HepG2 (cell line): ENCODE results near the gene SLC2A14. TPM values are rescaled to one million over a fixed set of nuclear protein-coding genes. Genes with fewer than 3 reads are reported as not detected.
"Not testable (repeated sequence)": the region's sequence is repeated elsewhere in the genome, so short reads cannot be mapped to it uniquely, and the experiment has no call there.

Source experiments
- ATAC-seq: fragments of 200-7000 bp; cut with Tn5 transposase; 3 replicates; pipeline ENCODE4 v1.9.1; 2020; ENCODE audit warnings: mild to moderate bottlenecking, moderate library complexity
- BruUV-seq: library from RNA; stranded (reverse); fragments of 400-500 nt; replicated peaks from 2 replicates; lab custom pipeline; 2021; lab: Mats Ljungman, UMichigan
- CTCF ChIA-PET: fragments of 300-600 bp; formaldehyde crosslinking; extraction: SDS; loops from one replicate; lab custom pipeline; 2021; ENCODE audit warnings: low total read pairs, inconsistent platforms, low intra/inter-chr PET ratio; lab: Yijun Ruan, JAX
- POLR2A ChIA-PET: fragments of 350-600 bp; sonication (Branson Sonifier 250); formaldehyde crosslinking; loops from one replicate; lab custom pipeline; 2020; ENCODE audit warnings: antibody characterized with exemption, inconsistent platforms; lab: Yijun Ruan, JAX
- DNase-seq: peaks from one replicate; pipeline ENCODE4 v3.0.0-alpha.2; 2015; ENCODE audit warnings: low spot score
- FAIRE-seq: peaks from 3 replicates; lab custom pipeline; 2011; peaks lifted over from hg19 to GRCh38; lab: Jason Lieb, UNC
- H2AFZ ChIP-seq: one replicate; pipeline ENCODE4 v1.6.1; 2011; ENCODE audit warnings: low read length, inconsistent platforms
- H3K27ac ChIP-seq: fragments of 300-600 bp; 3 replicates; pipeline ENCODE4 v1.8.0; 2011; ENCODE audit warnings: mixed run types, mild to moderate bottlenecking, mixed read lengths, low read length, inconsistent platforms; ENCODE audit not compliant: insufficient read depth; ENCODE audit errors: extremely low read length
- H3K27me3 ChIP-seq, 2 experiments: fragments of 200-600 bp in 1 of 2; 2 replicates in 1 of 2; 3 replicates in 1 of 2; pipeline versions ENCODE4 v1.6.0 to v1.8.0; 2011; ENCODE audit warnings: low read length in 2 of 2, mild to moderate bottlenecking in 2 of 2, moderate library complexity in 2 of 2, inconsistent platforms in 1 of 2; ENCODE audit not compliant: insufficient read depth in 2 of 2, control insufficient read depth in 1 of 2
- H3K36me3 ChIP-seq, 2 experiments: fragments of 200-600 bp in 1 of 2; replicated peaks in 1 of 2; 2 replicates in 1 of 2; 3 replicates in 1 of 2; pipeline versions ENCODE4 v1.5.1 to v1.8.0; 2011; ENCODE audit warnings: low read length in 2 of 2, inconsistent platforms in 1 of 2; ENCODE audit not compliant: insufficient read depth in 2 of 2, control insufficient read depth in 1 of 2
- H3K4me1 ChIP-seq: 2 replicates; pipeline ENCODE4 v1.5.1; 2012; ENCODE audit warnings: low read length, inconsistent platforms; ENCODE audit not compliant: insufficient read depth
- H3K4me2 ChIP-seq: 2 replicates; pipeline ENCODE4 v1.6.0; 2011; ENCODE audit warnings: low read depth, low read length, inconsistent platforms
- H3K4me3 ChIP-seq, 3 experiments: fragments of 200-600 bp in 1 of 3; sonication (generic), shearing (Covaris generic) in 1 of 3; replicated peaks in 1 of 3; 2 replicates each; pipeline ENCODE4 v1.5.1; 2011 to 2016; ENCODE audit warnings: low read length in 3 of 3, inconsistent platforms in 2 of 3, low read depth in 2 of 3, mild to moderate bottlenecking in 2 of 3, control low read depth in 1 of 3, mixed read lengths in 1 of 3; ENCODE audit not compliant: insufficient read depth in 1 of 3
- H3K79me2 ChIP-seq: one replicate; pipeline ENCODE4 v1.6.1; 2011; ENCODE audit warnings: low read length, inconsistent platforms; ENCODE audit not compliant: insufficient read depth
- H3K9ac ChIP-seq: 2 replicates; pipeline ENCODE4 v1.6.0; 2011; ENCODE audit warnings: mild to moderate bottlenecking, low read depth, low read length, inconsistent platforms; ENCODE audit not compliant: insufficient read depth
- H3K9me3 ChIP-seq: 2 replicates; pipeline ENCODE4 v1.5.1; 2012; ENCODE audit warnings: mild to moderate bottlenecking, low read length
- H4K20me1 ChIP-seq: 2 replicates; pipeline ENCODE4 v1.6.0; 2011; ENCODE audit warnings: inconsistent platforms, mild to moderate bottlenecking, low read length, moderate library complexity; ENCODE audit not compliant: insufficient read depth
- ARNTL ChIP-seq: sonication (generic); formaldehyde crosslinking; IDR thresholded peaks from 2 replicates; pipeline ENCODE4 v1.4.0; 2020; ENCODE audit warnings: mild to moderate bottlenecking, missing genetic modification reagents
- BCL6 ChIP-seq: IDR thresholded peaks from 2 replicates; pipeline ENCODE4 v1.6.1; 2016; ENCODE audit warnings: missing genetic modification reagents, missing compliant biosample characterization
- DPF2 ChIP-seq: sonication (generic); formaldehyde crosslinking; IDR thresholded peaks from 2 replicates; pipeline ENCODE4 v1.4.0; 2020; ENCODE audit warnings: mild to moderate bottlenecking, low read depth, missing genetic modification reagents, borderline replicate concordance
- HMG20B ChIP-seq: conservative IDR thresholded peaks from 2 replicates; pipeline ENCODE4 v1.6.1; 2016; ENCODE audit warnings: missing genetic modification reagents, missing compliant biosample characterization
- HOXD1 ChIP-seq: sonication (generic); formaldehyde crosslinking; IDR thresholded peaks from 2 replicates; pipeline ENCODE4 v1.5.0; 2020; ENCODE audit warnings: missing genetic modification reagents
- MAFK ChIP-seq, 2 experiments: IDR thresholded peaks in 1 of 2; conservative IDR thresholded peaks in 1 of 2; 2 replicates each; pipeline ENCODE4 v1.6.1; 2011; ENCODE audit warnings: improper control_type of control experiment in 2 of 2, low read length in 2 of 2
- ZBTB34 ChIP-seq: sonication (generic); formaldehyde crosslinking; IDR thresholded peaks from 2 replicates; pipeline ENCODE4 v1.8.0; 2022; ENCODE audit warnings: mild to moderate bottlenecking, missing genetic modification reagents
- ZNF232 ChIP-seq: sonication (generic); formaldehyde crosslinking; IDR thresholded peaks from 2 replicates; pipeline ENCODE4 v1.4.0; 2020; ENCODE audit warnings: missing genetic modification reagents, borderline replicate concordance
- WGBS: methylation state at CpG from one replicate; pipeline ENCODE4 v1.1.6; 2017; ENCODE audit warnings: low lambda C conversion rate; 5-methylcytosine and 5-hydroxymethylcytosine counted together
- in situ Hi-C: cut with HindIII; loops from 2 replicates; pipeline ENCODE4 v1.10.0; 2017; ENCODE audit warnings: low pct_unique_long_range_greater_than_20kb; ENCODE audit not compliant: extremely low pct_ligation_motif_present
- intact Hi-C: fragments of 100-400 bp; cut with micrococcal nuclease; formaldehyde crosslinking; loops from one replicate; pipeline ENCODE4 v1.10.0; 2022; ENCODE audit not compliant: unreplicated experiment
- polyA plus RNA-seq, 8 experiments: library from polyadenylated mRNA; depleted of rRNA in 3 of 8; stranded (reverse) in 7 of 8; unstranded in 1 of 8; fragments of >200 nt; fragmentation: Illumina TruSeq in 4 of 8; extraction: Trizol in 4 of 8; gene quantifications; 2 replicates each; pipeline versions ENCODE4 v1.2.1 to v1.2.3, GENCODE V29; 2011 to 2016; ENCODE audit warnings: low read depth in 4 of 8, missing spikeins in 1 of 8, mixed read lengths in 1 of 8; ENCODE audit not compliant: insufficient read depth in 1 of 8
- total RNA-seq, 5 experiments: library from RNA; depleted of rRNA; stranded (reverse); fragments of >200 nt; fragmentation: Illumina TruSeq; extraction: Trizol; gene quantifications; 2 replicates each; pipeline ENCODE4 v1.2.3, GENCODE V29; 2016; ENCODE audit warnings: low read depth in 1 of 5
- TF ChIP-seq, protein P1 (sequence below): IDR thresholded peaks from 2 replicates; pipeline ENCODE4 v1.6.1; 2016; ENCODE audit warnings: mild to moderate bottlenecking

Gene SLC2A14
- total and polyA plus RNA-seq, 2 of the 13 experiments (the other 11 are each of a cell fraction or from before 2014, with no cell fraction given), result 7.7 to 39.0 TPM

GRCh38 chr12:7851622-7852081 lies 21.1 kb downstream of the SLC2A14 start (continued):
- TF ChIP-seq MAFK (conservative IDR thresholded peaks at IDR 0.05 in 1 of 2, IDR thresholded peaks at IDR 0.05 in 1 of 2; ENCODE audit: low read length in 2 of 2) (peak in 1 of 2 experiments; percentile 4; a peak in 1 of 4 replicates), HMG20B (CRISPR knock-in tag) (peak; percentile 73; the same call in 1 of the 2 replicates), ARNTL (CRISPR knock-in tag) (0 out of 2 replicates have a peak, but pooled peaks have one; percentile 50), ZBTB34 (0 out of 2 replicates have a peak, but pooled peaks have one; percentile 50), HOXD1 (peak; percentile 71; the same call in 1 of the 2 replicates), BCL6 (CRISPR knock-in tag) (peak; percentile 79), DPF2 (CRISPR knock-in tag) (peak; percentile 94), ZNF232 (CRISPR knock-in tag) (peak; percentile 98)
- TF ChIP-seq, protein P1, sequence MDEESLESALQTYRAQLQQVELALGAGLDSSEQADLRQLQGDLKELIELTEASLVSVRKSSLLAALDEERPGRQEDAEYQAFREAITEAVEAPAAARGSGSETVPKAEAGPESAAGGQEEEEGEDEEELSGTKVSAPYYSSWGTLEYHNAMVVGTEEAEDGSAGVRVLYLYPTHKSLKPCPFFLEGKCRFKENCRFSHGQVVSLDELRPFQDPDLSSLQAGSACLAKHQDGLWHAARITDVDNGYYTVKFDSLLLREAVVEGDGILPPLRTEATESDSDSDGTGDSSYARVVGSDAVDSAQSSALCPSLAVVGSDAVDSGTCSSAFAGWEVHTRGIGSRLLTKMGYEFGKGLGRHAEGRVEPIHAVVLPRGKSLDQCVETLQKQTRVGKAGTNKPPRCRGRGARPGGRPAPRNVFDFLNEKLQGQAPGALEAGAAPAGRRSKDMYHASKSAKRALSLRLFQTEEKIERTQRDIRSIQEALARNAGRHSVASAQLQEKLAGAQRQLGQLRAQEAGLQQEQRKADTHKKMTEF, result peak; percentile 86; the same call in 1 of the 2 replicates

GRCh38 chr12:7850099-7850498 lies 22.6 kb downstream of the SLC2A14 start:
- H4K20me1 ChIP-seq, H3K27me3 ChIP-seq, H3K9me3 ChIP-seq, BruUV-seq, H3K36me3 ChIP-seq, DNase-seq, H2AFZ ChIP-seq, H3K4me2 ChIP-seq, H3K4me3 ChIP-seq, CTCF ChIA-PET, H3K79me2 ChIP-seq, H3K9ac ChIP-seq, ATAC-seq, FAIRE-seq: not testable (repeated sequence)
- 98% methylated on average over 5 of the region's 5 CpGs for WGBS
- Histone ChIP-seq H3K4me1 (peaks cover 70% of the 10 kb centered on the region), H3K27ac (peak overlapping the region; percentile 97)
- intact Hi-C loops (loop anchor here (5.0 kb wide), 1 partner anchor 87 kb away; the partner anchor contains the start of gene SLC2A3), in situ Hi-C loops (loop anchor here (10.0 kb wide), 2 partner anchors 85 to 145 kb away; partner anchors contain the start of gene SLC2A3)
- POLR2A ChIA-PET, result interaction anchor here (1.4 kb wide), 1 partner anchor 16 kb away, joined by 4 read pairs; no protein-coding TSS in a partner anchor

GRCh38 chr12:7848098-7848422 lies 24.7 kb downstream of the SLC2A14 start:
- WGBS, result 97% methylated on average over 2 of the region's 2 CpGs

More at GRCh38 chr12:7848098-7848422, 24.7 kb downstream of the SLC2A14 start:
- H2AFZ ChIP-seq, H4K20me1 ChIP-seq, intact Hi-C loops, DNase-seq, H3K27me3 ChIP-seq, POLR2A ChIA-PET, H3K4me2 ChIP-seq, H3K4me3 ChIP-seq, H3K36me3 ChIP-seq, CTCF ChIA-PET, H3K79me2 ChIP-seq, in situ Hi-C loops, FAIRE-seq, ATAC-seq, H3K9me3 ChIP-seq, H3K9ac ChIP-seq, H3K27ac ChIP-seq, BruUV-seq: not testable (repeated sequence)
- peaks cover 52% of the 10 kb centered on the region for H3K4me1 ChIP-seq
